HG02885 (cell line): ENCODE results near the gene HES2.
"Not testable (repeated sequence)": the region's sequence is repeated elsewhere in the genome, so short reads cannot be mapped to it uniquely, and the experiment has no call there.

Experiments
- ATAC-seq: cut with Tn5 transposase; IDR thresholded peaks from one replicate; pipeline ENCODE4 v1.9.1; 2021; ENCODE audit warnings: mild to moderate bottlenecking; ENCODE audit not compliant: unreplicated experiment, poor library complexity

HES2 gene

GRCh38 chr1:6437012-6437700 lies 17.4 kb upstream of the HES2 start:
- not testable (repeated sequence) for ATAC-seq

GRCh38 chr1:6436277-6436676 lies 16.6 kb upstream of the HES2 start:
- not testable (repeated sequence) for ATAC-seq

GRCh38 chr1:6435547-6435946 lies 15.8 kb upstream of the HES2 start:
- ATAC-seq = no peak

- no peak for ATAC-seq
Observed at GRCh38 chr1:6435129-6435528, 15.4 kb upstream of the HES2 start.

GRCh38 chr1:6434186-6434585 lies 14.5 kb upstream of the HES2 start:
- no peak for ATAC-seq

- ATAC-seq = not testable (repeated sequence)
Observed at GRCh38 chr1:6431645-6432579, 12.2 kb upstream of the HES2 start.

- not testable (repeated sequence) for ATAC-seq
Observed at GRCh38 chr1:6429660-6430411, 10.1 kb upstream of the HES2 start.

GRCh38 chr1:6428453-6428852 lies 8.7 kb upstream of the HES2 start:
- not testable (repeated sequence) for ATAC-seq

- no peak for ATAC-seq
Observed at GRCh38 chr1:6427441-6428390, 8.0 kb upstream of the HES2 start.

GRCh38 chr1:6426972-6427350 lies 7.2 kb upstream of the HES2 start:
- ATAC-seq = no peak

GRCh38 chr1:6426277-6426971 lies 6.7 kb upstream of the HES2 start:
- no peak for ATAC-seq

GRCh38 chr1:6425658-6426057 lies 5.9 kb upstream of the HES2 start:
- ATAC-seq = no peak

- ATAC-seq = no peak
Observed at GRCh38 chr1:6424619-6425593, 5.2 kb upstream of the HES2 start, which contains the start of gene ESPN. TSS of gene ESPN (plus strand) at chr1:6424776. CDS start at chr1:6424956, 180 bp downstream.

- no peak for ATAC-seq
Observed at GRCh38 chr1:6424000-6424565, 4.4 kb upstream of the HES2 start.

GRCh38 chr1:6423321-6423999 lies 3.7 kb upstream of the HES2 start:
- ATAC-seq = no peak

GRCh38 chr1:6421266-6421665 lies 1.5 kb upstream of the HES2 start:
- no peak for ATAC-seq

- no peak for ATAC-seq
Observed at GRCh38 chr1:6420454-6421042, 829 bp upstream of the HES2 start.
